ENCODE measurements around the gene DCAF12.

Gene DCAF12

DNA sequence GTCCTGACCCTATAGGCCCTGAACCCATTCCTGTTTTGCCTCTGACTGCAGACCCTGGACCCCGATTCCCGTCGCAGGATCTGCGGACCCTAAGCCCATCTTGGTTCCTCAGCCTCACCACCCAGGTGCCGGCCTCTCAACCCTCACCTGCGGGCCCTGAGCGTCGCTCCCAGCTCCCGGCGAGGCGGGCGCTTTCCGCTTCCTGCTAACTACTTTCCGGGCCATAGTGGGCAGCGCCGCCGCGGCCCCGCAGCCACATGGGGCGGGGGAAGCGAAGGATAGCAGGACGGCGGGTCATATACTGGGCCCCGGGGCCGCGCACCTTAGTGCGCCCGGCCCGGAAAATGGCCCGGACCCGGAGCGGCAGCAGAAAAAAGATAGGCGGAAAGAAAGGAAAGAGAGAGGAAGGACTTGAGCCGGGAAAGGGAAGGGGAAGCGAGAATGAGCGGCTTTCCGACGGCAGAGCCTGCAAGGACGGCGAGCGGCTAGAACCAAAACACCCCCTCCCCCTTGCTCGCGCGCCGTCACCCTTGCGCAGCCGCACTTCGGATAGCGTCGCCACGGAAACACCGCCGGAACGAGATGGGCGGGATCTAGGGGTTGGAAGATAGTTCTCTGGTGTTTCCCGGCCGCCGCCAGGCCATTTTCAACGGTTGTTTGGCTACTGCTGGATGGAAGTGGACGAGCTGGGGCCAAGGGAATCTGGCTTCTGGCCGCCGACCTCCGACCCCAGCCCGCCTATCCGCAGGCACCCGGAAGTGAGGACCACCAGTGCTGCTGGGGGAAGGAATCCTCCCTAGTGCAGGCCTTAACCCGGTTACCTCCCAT lies at the start of gene DCAF12:
TSS of gene DCAF12 (minus strand) at position 492 of the 828 bp plus-strand sequence. CDS start at position 225, 267 bp downstream.
- H3K4me3 ChIP-seq (ENCODE audit: low read depth, low read length) = peak within 1 kb of the TSS; percentile 90
- TF ChIP-seq, protein P1, sequence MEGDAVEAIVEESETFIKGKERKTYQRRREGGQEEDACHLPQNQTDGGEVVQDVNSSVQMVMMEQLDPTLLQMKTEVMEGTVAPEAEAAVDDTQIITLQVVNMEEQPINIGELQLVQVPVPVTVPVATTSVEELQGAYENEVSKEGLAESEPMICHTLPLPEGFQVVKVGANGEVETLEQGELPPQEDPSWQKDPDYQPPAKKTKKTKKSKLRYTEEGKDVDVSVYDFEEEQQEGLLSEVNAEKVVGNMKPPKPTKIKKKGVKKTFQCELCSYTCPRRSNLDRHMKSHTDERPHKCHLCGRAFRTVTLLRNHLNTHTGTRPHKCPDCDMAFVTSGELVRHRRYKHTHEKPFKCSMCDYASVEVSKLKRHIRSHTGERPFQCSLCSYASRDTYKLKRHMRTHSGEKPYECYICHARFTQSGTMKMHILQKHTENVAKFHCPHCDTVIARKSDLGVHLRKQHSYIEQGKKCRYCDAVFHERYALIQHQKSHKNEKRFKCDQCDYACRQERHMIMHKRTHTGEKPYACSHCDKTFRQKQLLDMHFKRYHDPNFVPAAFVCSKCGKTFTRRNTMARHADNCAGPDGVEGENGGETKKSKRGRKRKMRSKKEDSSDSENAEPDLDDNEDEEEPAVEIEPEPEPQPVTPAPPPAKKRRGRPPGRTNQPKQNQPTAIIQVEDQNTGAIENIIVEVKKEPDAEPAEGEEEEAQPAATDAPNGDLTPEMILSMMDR (conservative IDR thresholded peaks at IDR 0.05; ENCODE audit: low read depth, low read length) = peak; percentile 12

DNA sequence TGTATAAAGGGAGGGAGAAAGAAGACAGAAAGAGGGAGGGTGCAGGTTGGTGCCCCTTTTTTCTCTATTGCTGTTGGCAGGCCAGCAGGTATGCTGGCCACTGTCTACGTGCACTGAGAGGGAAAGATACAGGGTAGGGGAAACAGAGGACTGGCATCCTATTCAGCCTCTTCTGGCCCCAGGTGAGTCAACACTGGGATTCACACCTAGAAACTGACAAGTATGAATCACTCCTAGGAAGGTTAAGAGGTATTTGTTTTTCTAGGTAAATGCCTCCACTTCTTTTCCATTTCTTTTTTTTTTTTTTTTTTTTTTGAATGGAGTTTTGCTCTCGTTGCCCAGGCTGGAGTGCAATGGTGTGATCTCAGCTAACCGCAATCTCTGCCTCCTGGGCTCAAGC lies 49.6 kb upstream of the DCAF12 start:
- no peak overlapping the region for H3K4me3 ChIP-seq (ENCODE audit: low read depth, low read length)
- TF ChIP-seq, protein P1 (conservative IDR thresholded peaks at IDR 0.05; ENCODE audit: low read depth, low read length) = no peak
- no peak for DNase-seq (ENCODE audit: low read depth)

More for the DNA sequence above, at the start of gene DCAF12:
- DNase-seq (ENCODE audit: low read depth) = peak; percentile 94

DNA sequence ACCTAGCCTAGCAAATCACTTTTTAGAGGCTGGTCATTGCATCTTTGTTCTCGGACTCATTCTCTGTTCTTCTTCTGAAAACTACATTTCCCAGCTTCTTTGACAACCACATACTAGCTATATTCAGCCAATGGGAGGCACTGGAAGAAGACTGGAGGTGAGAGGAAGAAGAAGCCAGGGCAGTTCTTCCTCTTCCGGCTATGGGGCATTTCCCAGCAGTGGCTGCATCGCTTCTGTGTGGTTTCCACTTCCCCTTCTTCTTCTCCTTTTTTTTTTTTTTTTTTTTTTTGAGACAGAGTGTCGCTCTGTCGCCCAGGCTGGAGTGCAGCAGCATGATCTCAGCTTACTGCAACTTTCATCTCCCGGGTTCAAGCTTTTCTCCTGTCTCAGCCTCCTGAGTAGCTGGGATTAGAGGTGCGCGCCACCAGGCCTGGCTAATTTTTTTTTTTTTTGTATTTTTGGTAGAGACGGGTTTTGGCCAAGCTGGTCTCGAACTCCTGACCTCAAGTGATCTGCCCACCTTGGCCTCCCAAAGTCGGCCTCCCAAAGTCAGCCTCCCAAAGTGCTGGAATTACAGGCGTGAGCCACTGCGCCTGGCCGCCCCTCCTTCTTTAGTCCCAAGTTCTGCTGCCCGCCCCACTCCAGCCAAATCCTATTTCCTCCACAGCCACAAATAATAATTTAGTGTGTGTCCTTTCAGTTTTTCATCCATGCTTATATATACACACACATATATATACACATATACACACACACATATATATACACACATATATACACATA lies 45.4 kb upstream of the DCAF12 start:
- no peak for DNase-seq (ENCODE audit: low read depth)
- no peak overlapping the region for H3K4me3 ChIP-seq (ENCODE audit: low read depth, low read length)
- TF ChIP-seq, protein P1 (conservative IDR thresholded peaks at IDR 0.05; ENCODE audit: low read depth, low read length) = no peak

DNA sequence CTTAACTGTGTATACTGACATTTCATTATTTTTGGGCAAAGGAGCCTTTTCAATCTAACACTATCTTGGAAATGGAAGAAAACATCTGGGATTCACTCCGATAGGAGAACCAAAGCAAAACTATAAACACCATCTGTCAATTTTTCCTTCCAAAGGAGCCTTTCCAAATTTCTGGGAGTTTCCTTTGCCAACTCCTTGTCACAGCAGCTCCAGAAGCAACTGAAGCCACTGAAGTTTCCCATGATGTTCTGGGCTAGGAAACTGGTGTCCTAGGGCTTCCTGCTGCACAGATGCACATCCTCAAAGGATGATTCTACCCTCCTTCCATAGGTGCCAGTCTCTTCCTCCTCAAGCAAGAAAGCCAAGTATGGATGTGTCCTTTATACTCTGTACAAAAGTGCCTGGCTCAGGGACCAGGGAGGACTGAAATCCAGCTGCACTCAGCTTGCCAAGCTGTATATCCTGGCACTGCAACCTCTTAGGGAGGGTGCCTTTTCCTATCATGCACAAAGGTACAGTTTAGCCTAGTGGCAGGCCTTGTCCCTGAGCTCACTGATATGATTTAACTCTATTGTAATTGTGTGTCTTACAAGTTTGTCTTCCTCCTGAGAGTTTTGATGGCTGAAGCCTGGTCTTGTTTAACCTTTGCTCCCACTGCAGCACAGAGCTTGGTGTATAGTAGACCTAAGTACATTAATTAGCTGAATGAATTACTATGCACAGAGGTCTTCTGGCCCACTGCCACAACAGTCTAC lies 43.9 kb upstream of the DCAF12 start:
- no peak overlapping the region for H3K4me3 ChIP-seq (ENCODE audit: low read depth, low read length)
- TF ChIP-seq, protein P1 (conservative IDR thresholded peaks at IDR 0.05; ENCODE audit: low read depth, low read length) = no peak
- no peak for DNase-seq (ENCODE audit: low read depth)

DNA sequence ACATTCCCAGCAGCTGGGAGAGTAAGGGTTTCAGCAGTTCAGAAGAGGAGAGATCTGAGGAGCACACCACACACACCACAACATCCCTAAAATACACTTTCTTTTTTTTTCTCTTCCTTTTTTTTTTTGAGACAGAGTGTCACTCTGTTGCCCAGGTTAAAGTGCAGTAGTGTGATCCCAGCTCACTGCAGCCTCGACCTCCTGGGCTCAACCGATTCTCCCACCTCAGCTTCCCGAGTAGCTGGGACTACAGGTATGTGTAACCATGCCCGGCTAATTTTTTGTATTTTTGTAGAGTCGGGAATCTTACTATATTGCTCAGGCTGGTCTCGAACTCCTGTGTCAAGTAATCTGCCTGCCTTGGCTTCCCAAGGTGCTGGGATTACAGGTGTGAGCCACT lies 42.6 kb upstream of the DCAF12 start:
- no peak overlapping the region for H3K4me3 ChIP-seq (ENCODE audit: low read depth, low read length)
- TF ChIP-seq, protein P1 (conservative IDR thresholded peaks at IDR 0.05; ENCODE audit: low read depth, low read length) = no peak
- no peak for DNase-seq (ENCODE audit: low read depth)

DNA sequence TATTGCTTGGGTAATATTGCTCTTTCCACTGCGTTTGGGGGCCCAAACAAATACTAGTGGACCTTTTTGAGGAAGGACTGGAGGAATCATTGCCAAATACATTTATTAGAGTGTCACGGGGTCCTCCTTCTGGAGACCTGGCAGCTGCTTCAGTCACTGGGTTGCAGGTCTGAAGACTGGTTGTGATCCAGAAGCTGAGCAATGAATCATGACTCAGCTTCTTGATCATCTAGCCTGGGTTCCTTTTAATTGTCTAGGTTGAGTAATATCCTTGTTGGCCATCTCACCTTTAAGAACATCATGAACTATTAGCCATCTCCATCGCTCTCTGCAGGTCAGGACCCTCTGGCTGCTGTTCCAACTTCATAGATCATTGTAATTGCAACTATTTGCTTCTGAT lies 36.9 kb upstream of the DCAF12 start:
- peak; percentile 64 for DNase-seq (ENCODE audit: low read depth)
- no peak overlapping the region for H3K4me3 ChIP-seq (ENCODE audit: low read depth, low read length)
- TF ChIP-seq, protein P1 (conservative IDR thresholded peaks at IDR 0.05; ENCODE audit: low read depth, low read length) = no peak
